NCI-H1694 (cell line): ENCODE results near the gene CLVS2.

Experiments
- DNase-seq: peaks from one replicate; lab custom pipeline; 2025; lab: John Stamatoyannopoulos, UW

Gene CLVS2, protein sequence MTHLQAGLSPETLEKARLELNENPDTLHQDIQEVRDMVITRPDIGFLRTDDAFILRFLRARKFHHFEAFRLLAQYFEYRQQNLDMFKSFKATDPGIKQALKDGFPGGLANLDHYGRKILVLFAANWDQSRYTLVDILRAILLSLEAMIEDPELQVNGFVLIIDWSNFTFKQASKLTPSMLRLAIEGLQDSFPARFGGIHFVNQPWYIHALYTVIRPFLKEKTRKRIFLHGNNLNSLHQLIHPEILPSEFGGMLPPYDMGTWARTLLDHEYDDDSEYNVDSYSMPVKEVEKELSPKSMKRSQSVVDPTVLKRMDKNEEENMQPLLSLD

DNA sequence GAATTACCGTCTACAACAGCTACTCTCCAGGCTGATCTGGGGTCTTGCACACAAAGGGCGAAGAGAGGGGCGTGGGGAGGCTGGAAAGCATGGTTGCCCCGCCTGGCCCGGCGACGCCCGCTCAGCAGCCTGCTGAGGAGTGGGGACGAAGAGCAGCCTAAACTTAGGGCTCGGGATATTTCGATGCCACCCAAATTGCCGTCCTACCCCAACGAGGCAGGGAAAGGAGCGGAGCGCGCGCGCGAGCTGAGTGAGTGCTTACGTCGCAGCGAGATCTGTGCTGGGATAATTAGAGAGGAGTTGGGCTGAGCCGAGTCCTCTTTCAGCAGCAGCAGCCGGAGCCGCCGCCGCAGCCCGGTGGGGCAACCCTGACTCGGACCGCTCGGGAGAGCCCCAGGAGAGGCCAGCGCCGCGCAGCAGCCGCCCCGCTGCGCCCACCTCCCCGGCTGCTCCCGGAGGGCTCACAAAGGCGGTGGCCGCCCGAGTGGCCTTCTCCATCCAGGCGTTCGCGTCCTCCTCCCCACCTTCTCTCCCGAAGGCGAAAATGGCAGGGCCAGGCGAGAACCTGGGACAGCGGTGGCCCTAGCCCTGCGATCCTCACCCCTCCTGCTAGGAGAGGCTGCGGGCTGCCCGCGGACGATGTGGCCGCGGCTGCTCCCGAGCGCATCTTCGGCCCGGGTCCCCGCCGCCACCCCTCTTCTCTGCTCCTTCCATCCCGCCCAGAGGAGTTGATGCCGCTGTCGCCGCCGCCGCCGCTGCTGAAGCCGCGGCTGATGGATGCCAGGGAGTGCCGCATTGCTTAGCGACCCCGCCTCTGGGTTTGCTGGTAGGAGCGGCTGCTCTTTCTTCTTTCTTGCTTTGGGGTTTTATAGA, at the start of gene CLVS2:
Gene CLVS2 (plus strand): TSS at position 315 of the 873 bp plus-strand sequence. CDS start 1,543 bp downstream, outside the sequence.
- DNase-seq, result peak; percentile 50

DNA sequence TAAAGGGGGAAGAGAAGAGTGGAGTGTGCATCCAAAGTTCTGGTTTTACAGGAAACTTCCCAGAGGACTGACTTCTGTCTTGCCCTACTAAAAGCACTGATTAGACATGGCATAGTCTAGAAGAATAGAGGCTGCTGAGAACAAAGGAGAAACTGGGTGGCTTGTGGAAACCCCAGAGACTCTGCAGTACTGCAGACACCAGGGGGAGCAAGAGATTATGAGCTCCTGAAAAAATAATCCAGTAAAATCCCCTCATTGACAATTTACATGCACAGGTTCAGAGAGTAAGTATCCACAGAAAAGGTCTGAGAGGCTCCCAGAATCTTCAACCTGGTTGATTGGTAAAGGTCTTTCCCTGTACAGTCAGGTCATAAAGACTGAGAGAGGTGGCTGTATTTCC, 48.7 kb upstream of the CLVS2 start:
- DNase-seq, result no peak

DNA sequence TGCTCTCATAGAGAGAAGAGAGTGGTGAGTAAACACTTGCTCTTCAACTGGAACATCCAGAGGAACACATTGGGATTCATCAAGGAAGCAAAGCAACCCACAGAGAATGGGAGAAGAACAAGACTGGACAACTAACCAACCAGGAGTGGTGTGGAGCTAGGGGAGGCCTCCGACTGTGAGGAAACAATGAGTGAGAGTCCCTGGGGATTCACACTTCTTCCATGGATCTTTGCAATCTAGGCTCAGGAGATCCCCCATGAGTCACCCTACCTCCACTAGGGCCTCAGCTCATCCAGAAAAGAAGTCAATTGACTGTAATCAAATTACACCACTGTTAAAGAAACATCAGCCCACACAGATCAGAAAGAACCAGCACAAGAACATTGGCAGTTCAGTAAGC, 42.3 kb upstream of the CLVS2 start:
- DNase-seq, result no peak

DNA sequence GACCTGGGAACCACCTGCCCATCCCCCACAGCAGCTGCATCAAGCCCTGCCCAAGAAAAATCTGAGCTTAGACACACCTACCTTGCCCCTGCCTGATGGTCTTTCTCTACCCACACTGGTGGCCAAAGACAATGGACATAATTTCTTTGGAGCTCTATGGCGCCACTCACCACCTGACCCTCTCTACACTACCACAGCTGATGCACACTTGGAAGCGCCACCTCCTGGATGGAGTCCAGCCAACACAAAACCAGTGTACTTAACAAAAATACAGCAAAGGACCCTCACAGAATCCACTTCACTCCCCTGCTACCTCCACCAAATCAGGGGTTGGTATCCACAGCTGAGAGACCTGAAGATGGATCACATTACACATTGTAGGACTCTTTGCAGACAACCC, 39.7 kb upstream of the CLVS2 start:
- no peak for DNase-seq

DNA sequence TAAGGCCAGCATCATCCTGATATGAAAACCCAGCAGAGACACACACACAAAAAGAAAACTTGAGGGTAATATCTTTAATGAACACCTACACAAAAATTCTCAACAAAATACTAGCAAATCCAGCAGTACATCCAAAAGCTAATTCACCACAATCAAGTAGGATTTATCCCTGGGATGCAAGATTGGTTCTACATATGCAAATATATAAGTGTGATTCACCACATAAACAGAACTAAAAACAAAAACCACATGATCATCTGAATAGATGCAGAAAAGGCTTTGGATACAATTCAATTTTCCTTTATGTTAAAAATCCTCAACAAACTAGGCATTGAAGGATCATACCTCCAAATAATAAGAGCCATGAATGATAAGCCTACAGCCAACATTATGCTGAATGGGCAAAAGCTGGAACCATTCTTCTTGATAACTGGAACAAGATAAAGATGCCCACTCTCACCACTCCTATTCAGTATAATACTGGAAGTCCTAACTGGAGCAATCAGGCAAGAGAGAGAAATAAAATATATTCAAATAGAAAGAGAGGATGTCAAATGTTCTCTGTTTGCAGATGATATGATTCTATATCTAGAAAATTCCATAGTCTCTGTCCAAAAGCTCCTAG, 33.9 kb upstream of the CLVS2 start:
- DNase-seq, result no peak

DNA sequence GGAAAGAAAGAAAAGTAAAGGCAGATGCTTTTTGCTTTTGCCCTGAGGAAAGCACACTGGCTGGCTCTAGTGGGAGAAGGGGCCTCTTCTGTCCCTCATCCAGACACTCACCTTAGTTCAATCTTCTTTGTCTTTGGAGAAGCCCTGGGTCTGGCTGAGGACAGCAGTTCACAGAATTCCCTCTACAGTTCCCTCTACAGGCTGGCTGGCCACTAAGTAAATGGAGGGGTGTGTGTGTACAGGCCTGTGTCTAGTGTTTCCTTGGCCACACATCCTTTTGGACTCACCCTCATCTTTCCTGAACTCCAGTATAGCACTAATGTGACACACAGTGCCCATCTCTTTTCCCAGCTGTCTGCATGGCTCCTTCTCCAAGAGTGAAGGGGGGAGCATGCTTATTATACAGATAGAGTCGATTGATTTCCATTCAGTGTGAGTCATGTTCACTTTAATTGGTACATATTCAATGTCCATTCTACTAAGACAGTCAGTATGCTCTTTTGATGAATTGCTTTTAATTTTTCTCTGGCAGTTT, 26.0 kb upstream of the CLVS2 start:
- no peak for DNase-seq

DNA sequence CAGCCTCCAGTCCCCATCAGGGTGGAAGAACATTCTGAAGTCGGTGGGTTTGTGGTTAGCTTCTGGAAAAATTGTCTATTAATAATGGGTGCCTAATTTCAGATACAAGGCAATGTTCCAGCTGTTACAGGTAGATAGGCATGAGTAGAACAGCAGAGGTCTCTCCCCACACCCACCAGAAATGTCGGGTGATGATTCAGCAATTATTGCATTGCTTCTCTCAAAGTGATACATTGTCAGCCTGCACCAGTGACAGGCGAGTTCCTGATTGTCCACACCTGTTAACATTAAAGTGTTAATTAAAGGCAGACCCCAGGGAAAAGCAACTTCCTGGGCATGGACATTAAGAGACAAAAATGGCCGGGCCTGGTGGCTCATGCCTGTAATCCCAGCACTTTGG, 18.9 kb upstream of the CLVS2 start:
- no peak for DNase-seq

DNA sequence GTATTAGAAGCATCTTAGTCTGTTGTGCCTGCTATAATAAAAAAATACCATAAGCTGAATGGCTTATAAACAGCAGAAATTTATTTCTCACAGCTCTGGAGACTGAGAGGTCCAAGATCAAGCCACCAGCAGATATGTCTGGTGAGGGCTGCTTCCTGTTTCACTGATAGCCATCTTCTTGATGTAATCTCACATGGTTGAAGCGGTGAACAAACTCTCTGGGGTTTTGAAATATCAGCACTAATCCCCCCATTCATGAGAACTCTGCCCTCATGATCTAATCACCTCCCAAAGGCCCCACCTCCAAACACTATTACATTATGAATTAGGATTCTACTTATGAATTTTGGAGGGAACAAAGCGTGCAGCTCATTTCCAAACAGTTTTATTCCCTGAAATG, 11.6 kb upstream of the CLVS2 start:
- no peak for DNase-seq

DNA sequence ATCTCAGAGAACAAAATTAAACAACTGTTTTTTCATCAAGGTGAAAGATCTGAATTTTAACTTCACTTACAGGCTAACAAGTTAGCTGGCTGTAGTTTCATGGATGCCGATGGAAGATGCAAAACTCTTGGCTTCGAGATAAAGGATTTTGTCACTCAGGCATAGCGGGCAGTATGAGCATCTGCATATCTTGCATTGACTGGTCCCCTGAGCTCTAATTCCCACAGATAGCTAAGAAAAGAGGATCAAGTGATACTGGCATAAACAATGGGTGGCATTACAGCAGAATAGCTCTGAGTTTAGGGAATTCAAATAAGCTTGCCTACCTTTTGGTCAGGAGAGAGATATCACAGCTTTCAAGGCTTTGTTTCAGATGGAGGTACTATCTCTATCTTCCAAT, 1.8 kb upstream of the CLVS2 start:
- no peak for DNase-seq

DNA sequence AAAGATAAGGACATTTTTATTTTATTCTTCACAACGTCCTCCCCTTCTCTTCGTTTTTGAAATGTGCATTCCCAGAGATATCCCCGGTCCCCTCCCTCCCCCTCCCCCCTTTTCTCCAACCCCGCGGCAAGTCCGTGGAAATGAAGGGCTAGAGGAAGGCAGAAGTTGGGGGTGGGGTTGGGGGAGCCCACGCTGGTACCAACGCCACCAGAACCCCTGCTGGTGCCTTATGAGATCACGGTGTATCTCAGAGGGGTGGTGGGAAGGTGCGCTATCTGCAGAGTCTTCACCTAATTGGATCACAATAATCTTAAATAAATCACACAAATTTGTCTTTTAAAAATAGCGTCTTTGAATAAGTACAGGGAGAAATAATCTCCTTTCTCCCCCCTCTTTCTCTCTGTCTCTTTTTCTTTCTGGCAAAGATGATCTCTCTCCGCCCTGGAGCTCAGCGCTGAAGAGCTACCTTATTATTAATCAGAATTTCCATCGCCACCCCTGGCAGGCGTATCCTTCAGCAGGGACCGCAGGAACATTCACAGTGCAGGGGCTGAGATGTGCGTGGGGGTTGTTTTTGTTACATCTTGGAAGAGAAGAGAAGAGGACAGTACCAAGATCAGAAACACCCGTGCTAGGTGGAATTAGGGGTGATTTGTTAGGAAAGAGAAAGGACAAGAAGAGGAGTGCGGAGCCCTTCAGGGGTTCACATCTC, 915 bp downstream of the CLVS2 start:
- DNase-seq, result peak; percentile 14

DNA sequence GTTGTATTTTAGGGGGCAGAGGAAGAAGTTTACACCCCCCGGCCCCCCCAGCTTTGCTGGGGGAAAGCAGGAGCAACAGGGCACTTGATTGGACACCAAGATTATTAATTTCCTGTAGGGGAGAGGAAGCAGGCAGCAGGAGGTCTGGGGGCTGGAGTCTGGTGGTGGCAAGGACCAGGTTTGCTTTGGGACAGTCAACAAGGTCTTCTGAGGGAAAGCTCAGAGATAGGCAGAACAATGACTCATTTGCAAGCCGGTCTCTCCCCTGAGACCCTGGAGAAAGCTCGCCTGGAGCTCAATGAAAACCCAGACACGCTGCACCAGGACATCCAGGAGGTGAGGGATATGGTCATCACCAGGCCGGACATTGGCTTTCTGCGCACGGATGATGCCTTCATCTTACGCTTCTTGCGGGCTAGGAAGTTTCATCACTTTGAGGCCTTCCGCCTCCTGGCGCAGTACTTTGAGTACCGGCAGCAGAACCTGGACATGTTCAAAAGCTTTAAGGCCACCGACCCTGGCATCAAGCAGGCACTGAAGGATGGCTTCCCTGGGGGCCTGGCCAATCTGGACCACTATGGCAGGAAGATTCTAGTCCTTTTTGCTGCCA, 1.6 kb downstream of the CLVS2 start:
- DNase-seq, result peak; percentile 2

DNA sequence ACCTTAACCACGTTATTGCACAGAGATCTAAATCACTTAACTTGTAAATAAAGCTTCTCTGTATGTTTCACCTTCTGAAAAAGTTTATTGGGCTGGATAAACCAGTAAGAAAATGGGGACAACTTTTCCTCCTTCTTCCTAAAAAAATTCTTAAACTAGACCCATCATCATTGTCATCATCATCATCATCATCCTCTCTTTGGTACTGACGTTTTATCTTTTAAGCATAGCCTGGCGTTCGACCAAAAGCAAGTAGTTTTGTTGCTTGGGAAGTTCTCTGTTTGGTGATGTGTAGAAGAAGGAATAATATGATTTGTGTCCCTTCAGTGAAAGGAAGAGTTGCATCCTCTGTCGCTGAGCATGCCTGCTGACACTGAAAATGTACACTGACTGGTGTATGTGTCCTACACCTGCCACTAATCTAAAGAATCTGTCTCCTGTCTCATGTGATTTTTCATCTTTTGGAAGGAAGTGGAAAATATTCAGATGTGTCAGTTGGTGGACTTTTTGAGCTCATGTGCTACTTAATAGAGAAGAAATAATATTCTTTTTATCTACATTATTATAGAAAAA, 2.5 kb downstream of the CLVS2 start:
- no peak for DNase-seq

DNA sequence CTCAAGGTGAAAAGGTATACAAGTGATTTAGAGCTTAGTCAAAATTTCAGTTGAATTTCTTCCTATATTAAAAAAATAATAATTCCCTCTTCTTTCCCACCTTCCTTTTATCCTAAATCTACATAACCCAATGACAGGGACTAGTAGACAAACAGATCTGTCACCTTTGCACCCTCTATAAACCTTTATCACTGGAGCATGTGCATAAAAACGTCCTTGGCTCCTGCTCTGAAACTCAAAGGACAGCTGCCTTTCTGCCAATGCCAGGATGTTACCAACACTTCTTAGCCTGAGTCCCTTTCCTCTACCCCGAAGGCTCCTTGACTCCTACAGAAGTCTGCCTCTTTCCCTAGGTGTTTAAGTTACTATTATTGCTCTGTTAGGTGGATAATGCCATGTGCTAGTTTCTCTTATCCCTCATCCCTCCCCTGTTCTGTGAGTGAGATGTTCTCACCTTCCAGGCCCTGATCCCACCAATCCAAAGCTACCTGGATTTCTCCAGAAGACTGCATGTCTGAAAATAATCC, 4.3 kb downstream of the CLVS2 start:
- DNase-seq, result no peak

DNA sequence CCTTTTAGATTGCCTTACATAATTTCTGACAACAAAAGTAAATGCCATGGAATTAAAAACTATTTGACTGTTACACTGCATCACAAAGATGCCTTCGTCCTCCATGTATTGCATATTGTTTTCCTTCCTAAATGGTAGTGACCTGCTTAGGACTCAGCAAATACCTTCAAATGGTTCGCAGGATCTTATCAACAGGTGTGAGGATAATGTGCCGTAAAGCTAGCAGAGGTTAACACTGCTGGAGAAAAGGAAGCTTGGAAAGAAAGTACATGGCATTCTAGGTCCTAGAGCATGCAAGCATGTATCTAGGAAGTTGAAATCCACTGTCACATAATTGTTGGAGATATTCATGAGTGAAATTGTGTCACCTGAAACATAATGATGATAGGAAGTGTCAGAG, 5.5 kb downstream of the CLVS2 start:
- DNase-seq, result no peak

DNA sequence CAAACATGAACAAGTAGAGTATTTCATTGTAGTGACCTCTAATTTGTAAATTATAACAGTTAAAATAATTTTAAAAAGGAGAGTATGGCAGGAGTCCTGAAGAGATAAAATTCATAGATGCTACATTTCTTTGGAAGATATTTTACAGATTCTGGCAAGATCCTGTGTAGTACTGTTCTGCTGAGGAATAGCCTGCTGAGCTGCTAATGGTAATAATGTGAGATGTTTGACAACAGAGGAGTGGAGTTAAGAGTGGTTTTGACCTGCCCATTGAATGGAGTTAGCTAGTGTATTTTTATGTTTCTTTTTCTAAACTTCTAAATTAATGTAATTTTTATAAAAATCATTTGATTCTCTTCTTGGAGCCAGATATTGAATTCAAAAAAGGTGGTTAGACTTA, 11.8 kb downstream of the CLVS2 start:
- no peak for DNase-seq

DNA sequence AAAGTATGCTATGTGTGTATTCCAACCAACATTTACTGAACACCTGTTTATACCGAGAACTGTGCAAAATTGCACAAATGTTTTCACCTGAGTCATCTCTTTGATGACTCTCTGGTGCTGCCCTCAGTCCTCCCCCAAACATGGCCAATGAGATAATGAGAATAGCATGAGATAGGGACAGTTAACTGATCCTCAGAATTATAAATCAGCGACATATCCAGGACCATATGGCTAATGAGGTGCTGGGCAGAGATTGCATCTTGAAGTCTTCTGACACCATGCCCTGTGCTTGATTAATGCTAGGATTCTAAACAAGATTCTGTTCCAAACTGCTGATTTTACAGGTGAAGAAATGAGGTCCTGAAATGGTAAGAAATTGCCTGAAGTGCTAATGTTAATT, 13.0 kb downstream of the CLVS2 start:
- no peak for DNase-seq

DNA sequence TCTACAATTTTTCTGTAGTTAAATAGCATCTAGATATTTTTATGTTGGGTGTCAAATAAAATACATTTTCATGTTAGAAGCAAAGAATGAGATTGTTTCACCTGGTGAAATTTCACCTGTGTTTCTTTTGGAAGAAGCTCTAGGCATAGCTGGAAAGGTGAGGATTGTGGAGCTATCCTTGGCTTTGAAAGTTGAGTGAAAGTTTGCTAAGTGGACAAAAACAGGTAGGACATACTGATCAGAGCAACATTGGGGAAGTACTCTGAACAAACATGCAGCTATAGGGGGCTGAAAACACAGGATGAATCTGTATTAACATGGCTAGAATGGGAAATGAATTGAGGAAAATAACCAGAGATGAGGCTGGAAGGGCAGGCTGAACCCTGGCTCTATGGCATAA, 18.8 kb downstream of the CLVS2 start:
- no peak for DNase-seq

DNA sequence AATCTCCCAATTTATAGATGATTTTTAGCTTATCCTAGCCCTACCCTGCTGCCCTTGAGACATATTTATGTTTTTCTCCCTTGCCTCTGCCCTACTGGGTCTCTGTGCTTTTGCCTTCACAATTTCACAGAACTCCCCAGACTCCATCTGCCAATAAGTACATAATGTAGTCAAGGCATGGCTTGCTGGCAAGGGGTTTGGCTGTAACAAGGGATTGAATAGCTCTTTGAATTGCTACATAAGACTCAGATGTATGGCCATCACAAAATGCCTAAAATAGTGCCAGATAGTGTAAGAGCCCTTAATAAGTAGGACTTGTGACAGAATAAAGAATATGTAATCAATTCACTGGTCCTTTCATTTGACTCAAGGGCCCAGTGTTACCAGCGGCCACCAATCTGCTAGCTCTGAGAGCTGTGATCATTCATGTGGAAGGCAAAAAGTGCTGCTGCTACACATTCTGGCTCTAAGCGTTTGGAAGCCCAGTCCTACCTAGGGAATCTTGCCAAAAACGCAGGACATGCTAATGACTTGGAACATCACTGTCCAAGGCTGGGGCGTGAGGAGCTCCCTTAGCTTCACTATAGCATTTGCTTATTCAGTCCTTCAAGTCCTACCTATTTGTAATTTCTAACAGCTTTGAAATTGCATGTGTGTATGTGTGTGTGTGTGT, 20.5 kb downstream of the CLVS2 start:
- DNase-seq, result peak; percentile 86

DNA sequence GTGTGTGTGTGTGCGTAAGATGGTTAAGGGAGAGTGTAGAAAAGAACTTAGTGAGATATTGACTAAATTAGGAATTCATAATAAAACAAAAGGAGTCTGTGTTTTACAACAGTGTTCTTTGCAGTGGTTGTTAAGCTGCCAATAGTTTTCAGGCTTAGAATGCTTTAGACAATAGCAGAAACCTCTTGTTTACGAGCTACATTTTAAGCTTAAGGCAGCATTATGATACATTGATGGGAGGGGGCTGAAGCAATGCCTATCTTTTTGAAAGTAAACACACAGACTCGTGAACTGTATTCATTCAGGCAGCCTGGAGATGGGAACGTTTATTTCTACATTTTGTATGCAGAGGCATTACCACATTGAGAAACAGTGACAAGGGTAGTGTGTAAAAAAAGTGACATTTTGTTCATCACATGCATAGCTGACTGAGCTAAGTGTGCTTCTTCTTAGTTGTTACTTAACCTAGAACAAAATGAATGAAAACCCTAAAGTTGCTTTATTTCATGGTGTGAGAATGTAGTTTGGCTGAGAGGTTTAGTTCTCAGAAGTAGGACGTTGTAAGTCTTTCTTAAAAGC, 21.2 kb downstream of the CLVS2 start:
- DNase-seq, result peak; percentile 12

DNA sequence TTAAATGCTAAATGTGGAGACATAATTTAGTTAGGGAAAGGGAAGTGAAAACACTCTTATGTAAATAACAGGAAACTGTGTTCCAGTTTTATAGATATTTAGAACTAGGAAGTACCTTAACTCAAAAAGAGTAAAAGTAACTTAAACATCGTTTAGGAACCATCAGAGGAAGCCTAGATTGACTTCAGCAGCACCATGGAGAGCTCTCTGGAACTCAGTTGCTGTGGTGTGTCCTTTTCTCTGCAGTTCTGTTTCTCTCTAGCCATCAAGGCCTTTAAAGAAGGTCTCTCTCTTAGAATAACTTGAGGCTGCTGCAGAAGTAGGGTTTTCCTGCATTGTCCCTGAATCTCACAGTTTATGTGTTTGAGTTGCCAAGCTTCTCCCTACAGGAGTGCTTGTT, 26.9 kb downstream of the CLVS2 start:
- DNase-seq, result no peak
